Hematopoietic multipotent progenitor cell treated with erythropoietin and hydrocortisone succinate and interleukin-3 and kit ligand, for 4 days (in vitro differentiated cells): ENCODE measurements around the gene GBGT1.

Experiments
- DNase-seq: peaks from one replicate; pipeline ENCODE4 v3.0.0-alpha.2; 2015

GBGT1 gene

DNA sequence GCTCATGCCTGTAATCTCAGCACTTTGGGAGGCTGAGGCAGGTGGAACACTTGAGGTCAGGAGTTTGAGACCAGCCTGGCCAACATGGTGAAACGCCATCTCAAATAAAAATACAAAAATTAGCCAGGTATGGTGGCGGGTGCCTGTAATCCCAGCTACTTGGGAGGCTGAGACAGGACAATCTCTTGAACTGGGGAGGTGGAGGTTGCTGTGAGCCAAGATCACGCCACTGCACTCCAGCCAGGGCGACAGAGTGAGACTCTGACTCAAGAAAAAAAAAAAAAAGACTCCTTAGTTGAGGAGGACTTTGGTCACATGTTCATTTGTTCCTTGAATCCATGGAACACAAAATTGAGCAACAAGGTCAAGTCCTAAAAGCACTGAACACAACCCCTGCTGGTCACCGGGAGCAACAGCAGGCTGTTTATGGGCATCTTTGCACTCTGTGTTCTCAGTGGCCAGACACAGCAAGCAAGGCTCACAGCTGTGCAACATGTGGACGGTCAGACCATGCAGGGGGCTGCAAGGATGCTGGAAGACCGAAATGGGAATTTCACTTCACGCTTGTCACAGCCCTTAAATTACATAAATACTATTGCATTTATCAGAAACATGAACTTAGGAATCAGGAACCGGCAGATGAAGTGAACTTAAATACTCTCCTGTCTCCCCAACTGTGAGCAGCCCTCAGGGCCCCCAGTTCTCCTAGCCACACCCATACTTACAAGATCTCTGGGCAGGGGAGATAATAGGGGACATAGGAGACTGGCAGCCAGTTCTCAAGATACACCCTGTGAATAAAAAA is 2.8 kb downstream of the GBGT1 start:
- DNase-seq: peak; percentile 95

DNA sequence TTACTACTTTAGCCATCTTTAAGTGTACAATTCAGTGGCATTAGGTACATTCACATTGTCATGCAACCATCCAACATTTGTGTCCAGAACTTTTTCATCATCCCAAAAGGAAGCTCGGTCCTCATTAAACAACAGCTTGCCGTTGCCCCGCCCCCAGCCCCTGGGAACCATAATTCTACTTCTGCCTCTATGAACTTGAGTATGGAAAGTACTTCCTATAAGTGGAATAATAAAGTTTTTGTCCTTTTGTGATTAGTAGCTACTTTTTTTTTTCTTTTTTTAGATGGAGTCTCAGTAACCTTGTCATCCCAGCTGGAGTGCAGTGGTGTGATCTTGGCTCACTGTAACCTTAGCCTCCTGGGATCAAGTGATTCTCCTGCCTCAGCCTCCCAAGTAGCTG is 5.0 kb downstream of the GBGT1 start:
- no peak for DNase-seq

DNA sequence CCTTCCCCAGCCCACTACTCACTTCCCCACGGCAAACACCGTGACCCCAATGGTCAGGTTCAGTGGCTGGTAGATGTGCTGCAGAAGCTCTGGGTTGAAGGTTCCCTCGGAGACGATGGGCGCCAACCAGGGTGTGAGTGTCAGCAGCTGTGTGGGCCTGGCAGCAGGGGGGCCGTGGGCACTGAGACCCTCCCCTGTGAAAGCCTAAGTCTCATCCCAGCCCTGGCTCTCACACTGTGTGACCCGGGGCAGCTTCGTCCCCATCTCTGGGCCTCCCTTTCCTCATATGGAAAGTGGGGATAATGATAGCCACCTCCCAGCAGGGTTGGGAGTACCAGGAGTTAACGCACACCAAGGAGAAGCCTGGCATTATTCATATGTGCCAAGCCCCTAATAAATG is 8.6 kb downstream of the GBGT1 start:
- no peak for DNase-seq

DNA sequence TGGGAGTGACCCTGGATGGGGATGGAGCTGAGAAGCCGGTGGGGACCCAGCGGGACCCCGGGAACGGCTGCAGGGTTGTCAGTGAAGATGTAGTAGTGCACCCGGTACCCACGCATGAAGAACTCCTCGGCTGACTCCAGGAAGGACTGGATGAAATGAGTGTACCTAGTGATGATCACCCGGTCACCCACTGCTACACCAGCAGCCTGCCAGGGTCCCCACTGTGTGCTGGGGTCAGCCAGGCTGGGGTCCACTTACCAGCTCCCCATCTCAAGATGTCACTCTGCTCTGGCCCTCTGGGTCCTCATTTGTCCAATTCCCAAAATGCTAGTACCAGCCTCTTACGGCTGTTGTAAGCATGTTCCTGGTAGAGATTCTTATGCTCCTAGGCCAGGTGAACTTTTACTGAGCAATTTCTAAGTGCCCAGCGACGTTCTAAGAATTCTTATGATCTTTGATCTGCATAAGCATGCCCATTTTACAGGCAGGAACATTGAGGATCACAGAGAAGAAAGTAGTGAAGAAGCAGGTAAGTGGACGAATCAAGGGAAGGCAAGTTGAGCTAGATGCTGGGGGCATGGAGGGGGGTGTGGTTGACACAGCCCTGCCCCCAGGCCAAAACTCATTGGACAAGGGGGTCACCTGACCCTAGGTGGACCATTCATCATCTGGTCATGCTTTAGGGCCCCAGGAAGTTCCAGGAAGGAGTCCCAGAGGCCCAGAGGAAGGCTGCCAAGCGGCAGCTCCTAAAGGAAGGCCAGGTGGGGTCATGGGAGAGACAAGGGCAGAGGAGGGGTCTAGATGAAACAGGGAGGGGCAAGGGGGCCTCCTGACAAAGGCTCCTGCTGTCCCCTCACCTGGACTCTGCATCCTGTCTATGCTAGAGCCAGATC is 9.4 kb downstream of the GBGT1 start:
- DNase-seq: peak; percentile 20

GRCh38 chr9:133153227-133154096 is 10.3 kb downstream of the GBGT1 start:
- DNase-seq: peak; percentile 44

- peak; percentile 35 for DNase-seq
Measured at GRCh38 chr9:133151601-133152525, 11.9 kb downstream of the GBGT1 start.

DNA sequence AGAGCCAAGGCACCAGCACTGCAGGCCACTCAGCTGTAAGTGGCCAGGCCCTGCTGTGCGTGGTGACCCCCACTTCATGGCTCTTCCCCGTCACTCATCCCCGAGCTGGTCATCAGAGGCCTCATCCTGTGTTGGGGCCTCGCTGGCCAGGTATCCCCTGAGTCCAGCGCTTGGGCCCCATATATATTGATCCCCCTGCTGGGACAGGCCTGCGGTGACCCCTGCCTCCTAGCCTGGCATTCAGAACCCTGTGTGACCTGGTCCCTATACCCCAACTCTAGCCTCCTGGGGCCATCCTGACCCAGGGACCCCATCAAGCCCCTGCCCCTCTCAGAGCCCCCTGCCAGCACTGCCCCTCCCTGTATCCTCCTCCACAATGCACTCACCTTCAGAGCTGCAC is 12.7 kb downstream of the GBGT1 start:
- DNase-seq: peak; percentile 38

GRCh38 chr9:133149130-133150015 is 14.3 kb downstream of the GBGT1 start:
- DNase-seq: peak; percentile 97

GRCh38 chr9:133148199-133149129 is 15.2 kb downstream of the GBGT1 start:
- peak; percentile 82 for DNase-seq

DNA sequence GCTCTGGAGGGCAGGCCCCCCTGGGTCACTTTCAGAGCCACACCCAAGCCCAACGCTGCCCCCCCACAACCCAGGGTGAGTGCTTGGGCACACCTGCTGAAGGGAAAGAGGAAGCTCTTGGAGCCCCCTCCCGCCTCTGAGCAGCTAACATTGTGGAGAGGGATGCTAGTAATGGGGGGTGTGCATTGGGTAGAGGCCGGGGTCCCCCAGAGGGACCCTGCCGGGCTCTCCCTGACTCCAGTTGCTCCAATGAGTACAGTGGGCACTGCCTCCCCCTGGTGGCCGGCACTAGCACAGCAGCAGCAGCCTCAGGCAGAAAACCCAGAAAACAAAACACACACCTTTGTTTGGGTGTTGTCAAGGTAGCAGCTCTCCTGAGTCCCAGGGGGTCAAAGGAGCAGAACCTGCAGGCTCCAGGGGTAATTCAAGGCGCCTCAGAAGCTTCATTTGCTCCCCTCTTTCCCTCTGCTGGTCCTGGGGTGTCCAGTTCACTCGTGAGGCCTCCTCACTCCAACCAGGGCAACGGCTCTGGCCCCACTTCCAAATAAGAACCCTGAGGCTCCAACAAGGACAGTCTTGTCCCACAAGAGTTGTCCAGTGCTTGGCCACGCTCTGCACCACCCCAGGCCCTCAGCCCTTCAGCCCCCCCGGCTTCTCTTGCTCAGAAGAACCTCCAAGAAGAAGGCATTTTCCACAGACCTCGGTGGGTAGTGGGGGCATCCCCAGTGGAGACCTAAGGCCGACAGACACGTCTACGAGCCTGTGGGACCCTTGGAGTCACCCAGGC is 16.1 kb downstream of the GBGT1 start:
- DNase-seq: peak; percentile 86

GRCh38 chr9:133146746-133147411 is 16.8 kb downstream of the GBGT1 start:
- DNase-seq: peak; percentile 25

DNA sequence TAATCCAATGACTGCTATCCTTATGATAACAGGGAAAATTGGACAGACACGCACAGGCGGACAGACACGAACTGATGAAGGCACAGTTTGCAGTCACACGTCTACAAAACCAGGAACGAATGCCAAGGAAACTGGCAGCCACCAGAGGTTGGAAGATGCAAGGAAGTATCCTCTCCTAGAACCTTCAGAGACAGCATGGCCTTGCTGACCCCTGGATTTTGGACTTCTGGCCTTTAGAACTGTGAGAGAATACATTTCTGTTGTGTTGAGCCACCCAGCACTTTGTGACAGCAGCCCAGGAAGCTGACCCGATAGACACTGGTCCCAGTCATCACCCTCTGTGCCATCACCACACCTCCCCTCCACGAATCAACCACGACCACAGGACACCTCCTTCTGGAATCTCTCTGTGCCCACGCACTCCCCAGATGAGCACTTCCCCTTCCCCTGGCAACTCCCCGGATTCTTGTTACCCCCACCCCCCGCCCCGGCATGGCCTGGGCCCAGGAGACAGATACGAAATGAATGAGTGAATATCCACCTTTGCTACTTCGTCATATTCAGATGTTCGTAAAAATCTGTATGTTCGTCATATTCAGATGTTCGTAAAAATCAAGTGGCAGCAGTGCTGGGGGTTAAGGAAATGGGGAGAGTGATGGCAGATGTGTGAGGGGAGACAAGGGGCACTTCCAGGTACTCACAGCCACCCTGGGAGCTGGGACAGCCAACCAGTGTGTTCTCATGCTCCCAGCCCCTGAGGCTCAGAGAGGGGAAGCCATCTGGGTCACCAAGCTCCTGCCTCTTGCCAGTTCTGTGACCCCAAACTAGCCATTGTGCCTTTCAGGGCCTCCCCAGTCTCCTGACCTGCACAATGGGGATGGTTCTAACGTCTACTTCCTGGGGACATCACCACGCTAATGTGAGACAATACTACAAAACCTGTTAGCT is 18.5 kb downstream of the GBGT1 start:
- DNase-seq: peak; percentile 25

GRCh38 chr9:133144142-133144903 is 19.4 kb downstream of the GBGT1 start:
- peak; percentile 94 for DNase-seq

DNA sequence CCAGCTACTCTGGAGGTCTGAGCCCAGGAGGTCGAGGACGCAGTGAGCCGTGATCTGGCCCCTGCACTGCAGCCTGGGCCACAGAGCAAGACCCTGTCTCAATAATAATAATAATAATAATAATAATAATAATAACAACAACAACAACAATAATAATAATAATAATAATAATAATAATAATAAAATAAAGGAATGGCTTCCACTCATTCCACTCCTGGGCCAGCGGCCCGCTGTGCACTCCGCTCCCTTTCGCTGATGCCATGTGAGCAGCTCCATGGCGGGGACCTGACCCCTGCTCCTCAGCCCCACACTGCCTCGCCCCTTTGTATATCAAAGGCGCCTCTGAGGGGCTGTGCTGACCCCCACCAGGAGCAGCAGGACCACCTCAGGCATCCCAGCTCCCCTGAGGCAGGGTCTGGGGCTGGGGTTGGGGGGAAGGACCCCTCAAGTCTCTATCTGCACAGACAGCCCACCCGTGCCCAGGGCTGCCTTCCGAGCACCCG is 20.0 kb downstream of the GBGT1 start:
- DNase-seq: no peak

- peak; percentile 37 for DNase-seq
Measured at GRCh38 chr9:133142684-133143622, 20.8 kb downstream of the GBGT1 start.
